ENCODE measurements around the gene MUC5AC.
"Not testable (repeated sequence)": the region's sequence is repeated elsewhere in the genome, so short reads cannot be mapped to it uniquely, and the experiment has no call there.

The MUC5AC gene

DNA sequence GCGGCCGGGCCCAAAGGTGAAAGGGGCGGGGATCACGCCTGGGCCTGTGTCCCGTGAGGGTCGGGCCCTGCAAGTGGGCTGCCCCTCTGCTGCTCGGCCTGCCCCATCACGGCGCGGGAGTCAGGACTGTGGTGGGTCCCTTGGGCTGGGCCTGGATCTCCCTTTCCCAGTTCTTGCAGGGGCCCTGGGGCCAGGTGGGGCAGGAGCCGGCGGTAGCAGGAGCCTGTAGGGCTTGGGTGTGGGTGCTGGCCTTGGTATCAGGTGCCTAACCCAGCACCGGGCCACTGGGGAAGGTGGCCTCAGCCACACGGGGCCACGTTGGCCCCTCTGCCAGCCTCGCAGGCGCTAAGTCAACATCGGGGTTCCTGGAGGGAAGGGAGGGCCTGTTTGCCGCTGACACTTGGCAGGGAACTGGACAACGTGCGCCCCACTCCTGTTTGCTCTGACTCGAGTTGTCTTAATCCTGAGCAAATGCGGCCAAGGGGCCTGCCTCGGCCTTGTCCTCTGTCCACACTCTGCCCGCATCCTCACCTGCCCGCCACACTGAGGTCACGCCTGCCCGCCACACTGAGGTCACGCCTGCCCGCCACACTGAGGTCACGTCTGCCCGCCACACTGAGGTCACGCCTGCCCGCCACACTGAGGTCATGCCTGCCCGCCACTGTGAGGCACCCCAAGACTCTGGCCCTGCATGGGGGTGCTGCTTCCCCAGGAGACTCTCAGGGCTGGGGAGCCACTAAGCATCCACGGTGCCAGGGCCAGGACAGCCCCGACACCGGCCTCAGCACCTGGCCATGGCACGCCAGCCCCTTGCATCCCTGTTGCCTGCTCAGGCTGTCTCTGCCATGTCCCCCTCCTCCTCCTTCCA lies 50.9 kb downstream of the MUC5AC start:
- DNase-seq (ENCODE audit: low spot score) = no peak

DNA sequence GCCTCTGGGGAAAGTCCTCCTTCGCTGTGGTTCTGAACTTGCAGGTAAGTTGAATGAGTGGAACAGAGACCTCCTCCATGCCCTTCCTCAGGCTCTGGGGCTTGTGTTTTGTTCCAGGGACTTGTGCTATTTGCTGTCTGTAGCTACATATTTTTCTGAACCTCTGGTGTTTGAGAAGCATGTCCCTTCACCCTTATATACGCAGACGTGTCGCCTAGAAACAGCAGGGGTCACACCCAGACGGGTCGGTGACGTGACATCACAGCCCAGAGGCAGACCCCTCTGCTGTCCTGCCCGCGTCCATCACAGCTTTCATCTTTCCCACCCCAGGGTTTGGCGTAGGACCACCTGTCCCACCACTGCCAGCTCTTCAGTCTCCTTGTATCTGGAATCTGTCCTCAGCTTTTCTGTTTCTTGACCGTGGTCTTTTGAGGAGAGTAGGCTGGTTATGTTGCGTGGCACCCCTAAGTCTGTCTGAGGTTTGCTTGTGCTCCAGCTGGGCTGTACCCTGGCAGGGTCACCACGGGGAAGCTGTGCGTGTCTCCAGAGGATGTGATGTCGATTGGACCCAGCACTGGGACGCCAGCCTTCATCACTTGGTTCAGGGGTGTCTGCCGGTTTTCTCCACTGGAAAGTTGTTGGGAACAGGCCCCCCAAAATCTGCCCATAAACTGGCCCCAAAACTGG lies 51.8 kb downstream of the MUC5AC start:
- no peak for DNase-seq (ENCODE audit: low spot score)

DNA sequence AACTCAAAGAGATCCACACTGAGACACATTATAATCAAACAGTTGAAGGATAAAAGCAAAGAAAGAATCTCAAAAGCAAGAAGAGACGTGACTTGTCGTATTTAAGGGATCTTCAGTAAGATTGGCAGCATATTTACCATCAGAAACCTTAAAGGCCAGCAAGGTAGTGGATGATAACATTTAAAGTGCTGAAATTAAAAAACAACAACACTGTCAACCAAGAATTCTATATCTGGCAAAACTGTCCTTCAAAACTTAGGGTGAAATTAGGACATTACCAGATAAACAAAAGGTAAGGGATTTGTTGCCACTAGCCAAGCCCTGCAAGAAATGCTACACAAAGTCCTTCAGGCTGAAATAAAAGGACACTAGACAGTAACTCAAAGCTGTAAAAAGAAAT lies 54.1 kb downstream of the MUC5AC start:
- no peak for DNase-seq (ENCODE audit: low spot score)

GRCh38 chr11:1215826-1216225 lies 58.1 kb downstream of the MUC5AC start:
- DNase-seq (ENCODE audit: low spot score) = not testable (repeated sequence)

DNA sequence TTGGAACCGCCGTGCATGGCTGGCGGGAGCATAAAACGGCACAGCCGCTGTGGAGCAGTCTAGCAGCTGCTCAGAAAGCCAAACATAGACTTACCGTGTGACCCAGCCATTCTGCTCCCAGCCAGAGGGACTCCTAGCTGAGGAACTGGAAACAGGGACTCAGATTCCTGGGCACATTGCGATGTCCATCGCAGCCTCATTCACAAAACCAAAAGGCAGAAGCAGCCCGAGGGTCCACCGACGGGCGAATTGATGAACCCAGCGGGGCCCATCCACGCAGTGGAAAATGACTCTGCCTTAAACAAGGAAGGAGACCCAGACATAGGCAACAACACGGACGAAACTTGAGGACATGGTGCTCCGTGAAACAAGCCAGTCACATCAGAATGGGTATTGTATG lies 59.4 kb downstream of the MUC5AC start:
- no peak for DNase-seq (ENCODE audit: low spot score)

GRCh38 chr11:1218256-1218787 lies 60.6 kb downstream of the MUC5AC start:
- DNase-seq (ENCODE audit: low spot score) = no peak

DNA sequence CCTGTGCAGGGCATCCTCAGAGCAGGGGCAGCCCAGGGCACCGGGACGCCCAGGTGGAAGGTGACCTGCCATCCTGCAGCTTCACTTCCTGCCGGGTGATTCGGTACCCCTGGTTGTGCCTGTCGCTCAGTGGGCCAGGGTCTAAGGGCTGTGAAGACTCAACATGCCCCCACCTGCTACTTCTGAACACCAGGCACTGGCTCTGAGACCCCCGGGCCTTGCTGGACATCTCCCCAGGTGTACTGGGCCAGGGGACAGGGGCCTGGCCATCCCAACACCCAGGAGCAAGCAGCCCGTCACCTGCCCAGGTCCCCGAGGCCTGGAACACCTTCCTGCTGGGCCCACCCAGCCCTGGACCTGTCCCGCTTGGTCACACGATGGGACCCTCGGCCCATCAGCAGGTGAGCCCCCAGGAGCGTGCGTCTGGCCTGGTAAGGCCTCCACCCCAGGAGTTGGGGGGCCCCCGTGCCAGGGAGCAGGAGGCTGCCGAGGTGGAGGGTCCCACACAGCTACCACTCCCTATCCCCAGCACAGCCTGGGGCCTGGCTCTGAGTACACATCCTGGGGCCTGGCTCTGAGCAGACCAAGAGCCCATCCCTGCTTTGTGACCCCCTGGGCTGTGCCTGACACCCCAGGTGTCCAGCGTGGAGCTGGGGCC lies 61.2 kb downstream of the MUC5AC start:
- DNase-seq (ENCODE audit: low spot score) = no peak

DNA sequence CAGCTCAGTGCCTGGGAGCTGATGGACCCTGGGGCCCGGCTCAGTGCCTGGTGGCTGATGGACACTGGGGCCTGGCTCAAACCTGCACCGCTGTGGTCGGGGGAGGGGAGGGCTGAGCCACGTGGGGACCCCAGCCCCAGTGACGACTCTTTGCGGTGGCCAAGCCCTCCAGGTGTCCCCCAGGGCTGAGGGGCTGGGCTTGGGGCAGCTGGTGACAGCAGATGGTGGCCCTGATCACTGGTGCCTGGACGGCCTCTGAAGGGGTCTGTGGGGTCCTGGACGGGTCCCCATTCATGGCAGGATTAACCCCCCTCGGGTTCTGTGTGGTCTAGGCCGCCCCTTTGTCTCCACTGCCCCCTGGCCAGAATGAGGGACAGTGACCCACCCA lies 61.7 kb downstream of the MUC5AC start:
- DNase-seq (ENCODE audit: low spot score) = no peak

GRCh38 chr11:1219834-1220815 lies 62.4 kb downstream of the MUC5AC start:
- DNase-seq (ENCODE audit: low spot score) = no peak

GRCh38 chr11:1220941-1221721 lies 63.4 kb downstream of the MUC5AC start:
- DNase-seq (ENCODE audit: low spot score) = no peak

GRCh38 chr11:1221848-1222311 lies 64.1 kb downstream of the MUC5AC start:
- no peak for DNase-seq (ENCODE audit: low spot score)

GRCh38 chr11:1222491-1223345 lies 65.0 kb downstream of the MUC5AC start, which contains the start of gene MUC5B:
Gene MUC5B, plus strand, starts transcription at chr11:1223066. Its CDS starts 58 bp downstream, at chr11:1223124.
- DNase-seq (ENCODE audit: low spot score) = no peak

DNA sequence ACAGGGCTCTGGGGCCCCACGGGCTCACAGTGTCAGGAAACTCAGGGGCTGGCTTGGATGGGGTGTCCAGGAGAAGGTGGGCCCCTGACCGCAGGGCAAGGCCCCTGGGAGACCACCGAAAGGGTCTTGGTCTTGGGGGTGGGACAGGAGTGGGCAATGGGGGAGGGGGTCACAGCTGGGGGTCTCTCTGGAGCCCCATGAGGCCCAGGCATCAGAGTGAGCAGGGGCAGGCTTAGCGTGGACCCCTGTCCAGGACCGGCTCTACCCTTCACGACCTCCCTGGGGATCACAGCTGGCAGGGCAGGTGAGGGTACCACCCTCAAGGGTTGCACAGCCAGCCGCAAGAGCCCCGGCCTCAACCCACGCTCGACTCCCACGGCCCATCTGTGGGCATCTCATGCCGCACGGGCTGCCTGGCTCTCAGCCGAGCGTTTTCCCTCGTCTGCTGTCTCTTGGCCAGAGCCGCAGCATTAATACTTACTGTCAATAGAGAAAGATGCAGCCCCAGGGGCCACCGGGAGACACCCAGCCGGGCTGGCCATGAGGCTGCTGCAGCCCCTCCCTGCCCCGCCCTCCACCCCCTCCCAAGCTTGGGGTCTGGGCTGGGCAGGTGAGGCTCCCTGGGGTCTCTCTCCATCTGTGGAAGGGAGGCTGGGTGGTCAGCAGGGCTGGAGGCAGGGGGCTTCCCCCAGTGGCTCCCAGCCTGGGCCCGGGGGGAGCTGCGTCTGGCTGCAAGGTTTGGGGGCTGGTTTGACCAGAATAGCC lies 65.8 kb downstream of the MUC5AC start:
- no peak for DNase-seq (ENCODE audit: low spot score)

- DNase-seq (ENCODE audit: low spot score) = no peak
These were observed 66.3 kb downstream of the MUC5AC start for GRCh38 chr11:1224111-1224490.

DNA sequence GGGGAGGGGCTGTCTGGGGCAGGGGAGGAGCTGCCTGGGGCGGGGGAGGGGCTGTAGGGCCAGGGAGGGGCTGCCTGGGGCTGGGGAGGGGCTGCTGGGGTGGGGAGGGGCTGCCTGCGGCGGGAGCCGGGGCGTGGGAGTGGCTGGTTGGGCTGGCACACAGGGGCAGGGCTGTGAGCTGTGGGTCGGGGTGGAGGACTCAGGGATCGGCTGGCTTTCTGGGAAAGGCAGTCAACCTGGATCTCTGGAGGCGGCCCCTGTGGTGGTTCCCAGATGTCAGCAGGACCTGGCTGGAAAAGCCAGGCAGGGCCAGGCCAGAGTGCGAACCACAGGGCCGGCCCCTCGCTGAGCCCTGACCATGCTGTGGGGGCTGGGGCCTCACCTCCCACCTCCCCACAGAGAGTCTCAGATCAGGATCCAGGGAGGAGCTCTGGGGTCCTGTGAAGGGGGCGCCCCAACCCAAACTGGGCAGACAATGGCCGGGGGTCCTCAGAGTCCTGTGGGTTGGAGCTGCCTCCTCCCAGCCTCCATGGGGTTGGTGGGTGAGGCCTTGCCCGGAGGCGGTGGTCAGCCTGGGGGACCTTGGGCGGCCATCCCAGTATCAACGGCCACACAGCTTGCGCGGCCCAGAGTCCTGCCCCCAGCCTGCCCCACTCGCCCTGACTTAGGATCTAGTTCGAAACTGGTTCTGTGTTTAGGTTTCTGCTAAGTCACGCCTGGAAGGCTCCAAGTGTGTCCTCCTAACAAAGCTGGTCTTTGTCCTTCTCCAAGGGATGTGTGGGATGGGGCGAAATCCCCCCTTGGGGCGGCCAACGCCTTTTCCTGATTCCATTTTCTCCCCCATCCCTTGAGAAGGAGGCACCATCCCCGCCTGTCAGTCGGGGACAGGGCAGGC lies 67.0 kb downstream of the MUC5AC start:
- no peak for DNase-seq (ENCODE audit: low spot score)

- no peak for DNase-seq (ENCODE audit: low spot score)
These were observed 67.9 kb downstream of the MUC5AC start for GRCh38 chr11:1225386-1226225.

Data from pons (tissue), 1 donor.